Measurements from ENCODE around the gene POPDC2. TPM values are rescaled to one million over a fixed set of nuclear protein-coding genes. Genes with fewer than 3 reads are reported as not detected.

POPDC2 gene
- total RNA-seq, 4 donors from 2014 or later, result 67.9 to 92.6 (median 79.3) TPM

DNA sequence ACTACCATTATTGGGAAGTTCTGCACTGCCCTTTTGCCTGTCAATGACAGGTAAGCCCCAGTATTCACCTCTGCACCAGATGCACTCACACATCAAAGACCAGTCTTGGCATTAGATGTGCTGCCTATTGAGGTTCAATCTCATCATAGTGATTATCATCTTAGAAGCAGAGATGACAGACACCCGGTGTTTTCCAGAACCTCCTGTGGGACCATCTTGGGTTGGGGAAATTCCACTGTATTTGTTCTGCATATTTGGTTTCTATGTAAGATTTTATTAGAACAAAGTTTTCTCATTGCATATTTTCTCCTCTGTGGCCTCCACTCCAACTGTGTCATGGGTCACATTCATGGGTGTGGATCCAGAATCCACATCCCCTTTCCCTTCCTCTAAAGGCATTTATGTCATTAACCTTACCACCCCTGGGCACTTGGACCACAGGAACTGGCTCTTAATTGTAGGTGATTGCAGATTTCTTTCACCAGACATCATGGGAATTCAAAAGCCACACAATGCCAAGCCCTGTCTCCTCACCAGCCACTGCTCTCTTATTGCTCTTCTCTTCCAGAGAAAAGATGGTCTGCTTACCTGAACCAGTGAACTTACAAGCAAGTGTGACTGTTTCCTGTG lies 31.5 kb downstream of the POPDC2 start:
- H3K36me3 ChIP-seq, result no peaks in the 10 kb centered on the region
- H3K4me3 ChIP-seq, result no peak overlapping the region
- TF ChIP-seq POLR2AphosphoS5 (IDR thresholded peaks at IDR 0.05) (peak; percentile 49 to 52), EP300 (IDR thresholded peaks at IDR 0.05) (no peak)
- WGBS, result 53% methylated on average over 1 of the region's 1 CpG
- no peaks in the 10 kb centered on the region for H3K27me3 ChIP-seq
- DNase-seq (ENCODE audit: extremely low spot score), result no peak
- peaks cover 11 to 42% (median 22%) of the 10 kb centered on the region in 4 donors for H3K4me1 ChIP-seq
- no peaks in the 10 kb centered on the region for H3K9me3 ChIP-seq
- intact Hi-C loops (cut with DNase I), result no loop called here
- peak overlapping the region in 3 of 4 donors; percentile 10 to 40 (median 18) for H3K27ac ChIP-seq (replicated peaks in 1 of 4)

DNA sequence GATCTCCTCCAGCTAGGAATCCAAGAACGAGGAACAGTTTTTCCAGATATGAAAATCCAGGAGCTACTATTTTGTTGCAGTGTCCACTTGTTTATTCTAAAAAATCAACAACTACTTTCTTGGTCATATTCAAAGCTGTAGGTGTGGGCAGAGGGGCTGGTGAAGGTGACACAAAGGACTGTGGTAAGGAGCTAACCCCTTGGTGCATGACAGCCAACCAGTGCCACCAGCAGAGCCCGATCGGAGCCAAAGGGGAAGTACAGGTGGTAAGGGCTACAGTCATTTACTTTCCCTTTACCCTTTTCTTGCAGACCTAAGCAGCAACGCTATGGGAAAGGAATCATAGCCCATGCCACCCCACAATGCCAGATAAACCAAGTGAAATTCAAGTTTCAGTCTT lies 32.0 kb downstream of the POPDC2 start:
- intact Hi-C loops (cut with DNase I), result no loop called here
- H3K9me3 ChIP-seq, result no peaks in the 10 kb centered on the region
- no peak for DNase-seq (ENCODE audit: extremely low spot score)

DNA sequence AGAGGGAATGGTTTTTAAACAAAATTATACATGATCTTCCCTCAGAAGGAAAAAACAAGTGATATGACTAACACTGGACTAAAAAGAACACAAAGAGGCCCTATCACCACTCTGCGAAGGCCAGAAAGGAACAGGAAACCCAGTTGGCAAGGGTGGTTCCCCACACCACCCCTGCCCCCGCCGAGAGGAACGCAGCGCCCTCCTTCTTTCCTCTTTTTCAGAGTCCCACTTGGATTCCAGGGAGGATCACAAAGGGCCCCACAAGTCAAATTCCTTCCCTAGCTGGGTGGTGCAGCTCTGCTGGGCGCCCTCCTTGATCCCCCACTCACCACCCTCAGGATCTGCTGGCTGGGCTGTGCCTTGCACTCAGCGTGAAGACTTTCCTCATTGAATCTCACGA lies 32.9 kb downstream of the POPDC2 start:
- Histone ChIP-seq H3K27ac (replicated peaks in 1 of 4) (peak overlapping the region; percentile 3 to 41 (median 14)), H3K27me3 (no peaks in the 10 kb centered on the region), H3K4me3 (no peak overlapping the region), H3K4me1 (peaks cover 11 to 42% (median 22%) of the 10 kb centered on the region in 4 donors), H3K9me3 (no peaks in the 10 kb centered on the region), H3K36me3 (no peaks in the 10 kb centered on the region)
- 62% methylated on average over 8 of the region's 8 CpGs for WGBS
- DNase-seq (ENCODE audit: extremely low spot score), result no peak
- TF ChIP-seq, protein P1, sequence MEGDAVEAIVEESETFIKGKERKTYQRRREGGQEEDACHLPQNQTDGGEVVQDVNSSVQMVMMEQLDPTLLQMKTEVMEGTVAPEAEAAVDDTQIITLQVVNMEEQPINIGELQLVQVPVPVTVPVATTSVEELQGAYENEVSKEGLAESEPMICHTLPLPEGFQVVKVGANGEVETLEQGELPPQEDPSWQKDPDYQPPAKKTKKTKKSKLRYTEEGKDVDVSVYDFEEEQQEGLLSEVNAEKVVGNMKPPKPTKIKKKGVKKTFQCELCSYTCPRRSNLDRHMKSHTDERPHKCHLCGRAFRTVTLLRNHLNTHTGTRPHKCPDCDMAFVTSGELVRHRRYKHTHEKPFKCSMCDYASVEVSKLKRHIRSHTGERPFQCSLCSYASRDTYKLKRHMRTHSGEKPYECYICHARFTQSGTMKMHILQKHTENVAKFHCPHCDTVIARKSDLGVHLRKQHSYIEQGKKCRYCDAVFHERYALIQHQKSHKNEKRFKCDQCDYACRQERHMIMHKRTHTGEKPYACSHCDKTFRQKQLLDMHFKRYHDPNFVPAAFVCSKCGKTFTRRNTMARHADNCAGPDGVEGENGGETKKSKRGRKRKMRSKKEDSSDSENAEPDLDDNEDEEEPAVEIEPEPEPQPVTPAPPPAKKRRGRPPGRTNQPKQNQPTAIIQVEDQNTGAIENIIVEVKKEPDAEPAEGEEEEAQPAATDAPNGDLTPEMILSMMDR (IDR thresholded peaks at IDR 0.05), result no peak
- TF ChIP-seq POLR2AphosphoS5 (IDR thresholded peaks at IDR 0.05), result no peak
- no peak for TF ChIP-seq POLR2A (IDR thresholded peaks at IDR 0.05; ENCODE audit: low read depth)
- TF ChIP-seq EP300 (IDR thresholded peaks at IDR 0.05), result no peak
- intact Hi-C loops (cut with DNase I), result no loop called here

More for the DNA sequence above, 32.0 kb downstream of the POPDC2 start:
- WGBS, result 76% methylated on average over 4 of the region's 4 CpGs
- Histone ChIP-seq H3K36me3 (no peaks in the 10 kb centered on the region), H3K4me1 (peaks cover 11 to 42% (median 22%) of the 10 kb centered on the region in 4 donors), H3K27ac (replicated peaks in 1 of 4) (peak overlapping the region in 2 of 4 donors; percentile 10 to 18), H3K27me3 (no peaks in the 10 kb centered on the region), H3K4me3 (no peak overlapping the region)
- TF ChIP-seq POLR2A (IDR thresholded peaks at IDR 0.05; ENCODE audit: low read depth) (no peak), EP300 (IDR thresholded peaks at IDR 0.05) (no peak), POLR2AphosphoS5 (IDR thresholded peaks at IDR 0.05) (no peak)
- TF ChIP-seq, protein P1 (IDR thresholded peaks at IDR 0.05), result no peak

DNA sequence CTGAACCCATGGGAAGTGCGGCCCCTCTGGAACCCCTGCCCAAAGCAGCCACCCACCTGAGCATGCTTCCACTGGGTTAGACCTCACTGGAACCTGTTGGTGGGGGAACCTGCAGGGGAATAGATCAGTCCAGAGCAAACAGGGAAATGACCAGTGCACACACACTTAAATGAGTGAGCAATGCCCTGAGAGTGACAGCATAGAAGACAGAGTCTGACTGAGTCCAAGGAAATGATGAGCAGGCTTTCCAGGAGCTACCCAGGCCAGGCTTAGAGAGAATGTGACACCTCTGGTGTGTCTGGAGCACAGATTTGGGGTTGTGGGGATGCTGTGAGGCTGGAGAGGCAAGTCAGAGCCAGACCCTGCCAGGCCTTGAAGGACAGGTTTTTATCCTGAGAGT lies 34.2 kb downstream of the POPDC2 start:
- H3K27ac ChIP-seq (replicated peaks in 1 of 4), result no peak overlapping the region
- 100% methylated on average over 1 of the region's 1 CpG for WGBS

DNA sequence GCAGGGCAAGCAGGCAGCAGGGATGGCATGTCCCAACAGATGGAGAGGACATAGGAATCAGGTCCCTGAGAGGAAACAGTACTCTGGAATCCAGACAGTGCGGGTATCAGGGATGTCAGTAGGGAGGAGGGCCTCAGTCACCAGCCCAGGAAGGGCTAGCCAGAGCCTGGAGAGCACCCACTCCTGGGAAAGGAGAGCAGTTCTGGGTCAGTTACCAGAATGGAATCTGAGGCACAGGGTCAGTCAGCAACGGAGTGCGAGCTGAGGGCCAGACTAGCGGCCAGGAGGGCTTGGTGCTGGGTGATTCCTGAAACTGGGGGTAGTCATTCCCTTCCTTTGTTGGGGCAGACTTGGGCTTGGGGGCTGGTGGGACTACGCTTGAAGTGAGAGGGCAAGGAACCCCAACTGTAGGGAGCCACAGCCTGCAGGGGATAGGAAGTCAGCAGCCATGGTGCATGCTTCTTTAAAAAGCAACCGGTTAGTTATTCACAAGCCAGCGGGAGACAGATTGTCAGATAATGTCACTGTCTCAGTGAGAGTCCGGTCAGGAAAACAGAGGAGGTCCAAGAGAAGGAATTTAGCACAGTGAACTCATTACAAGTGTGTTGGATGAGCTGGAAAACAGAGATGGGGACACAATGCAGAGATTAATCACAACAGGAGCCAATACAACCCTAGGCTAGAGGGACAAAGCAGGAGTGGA lies 34.8 kb downstream of the POPDC2 start:
- no peak for TF ChIP-seq POLR2A (IDR thresholded peaks at IDR 0.05; ENCODE audit: low read depth)
- TF ChIP-seq, protein P1 (IDR thresholded peaks at IDR 0.05), result no peak
- TF ChIP-seq POLR2AphosphoS5 (IDR thresholded peaks at IDR 0.05), result no peak
- no peak for TF ChIP-seq EP300 (IDR thresholded peaks at IDR 0.05)
- H3K27me3 ChIP-seq, result no peaks in the 10 kb centered on the region
- no peaks in the 10 kb centered on the region for H3K36me3 ChIP-seq
- DNase-seq (ENCODE audit: extremely low spot score), result no peak
- H3K9me3 ChIP-seq, result no peaks in the 10 kb centered on the region
- no peak overlapping the region for H3K27ac ChIP-seq (replicated peaks in 1 of 4)
- no peak overlapping the region for H3K4me3 ChIP-seq
- WGBS, result 82% methylated on average over 8 of the region's 8 CpGs
- H3K4me1 ChIP-seq, result peaks cover 8 to 29% (median 22%) of the 10 kb centered on the region in 4 donors
- intact Hi-C loops (cut with DNase I), result no loop called here

More for the DNA sequence above, 34.2 kb downstream of the POPDC2 start:
- Histone ChIP-seq H3K36me3 (no peaks in the 10 kb centered on the region), H3K9me3 (no peaks in the 10 kb centered on the region), H3K27me3 (no peaks in the 10 kb centered on the region), H3K4me3 (no peak overlapping the region), H3K4me1 (peaks cover 11 to 32% (median 22%) of the 10 kb centered on the region in 4 donors)
- intact Hi-C loops (cut with DNase I), result no loop called here
- TF ChIP-seq POLR2A (IDR thresholded peaks at IDR 0.05; ENCODE audit: low read depth), result no peak
- TF ChIP-seq, protein P1 (IDR thresholded peaks at IDR 0.05), result no peak
- no peak for TF ChIP-seq POLR2AphosphoS5 (IDR thresholded peaks at IDR 0.05)
- TF ChIP-seq EP300 (IDR thresholded peaks at IDR 0.05), result no peak
- DNase-seq (ENCODE audit: extremely low spot score), result no peak
